NCI-H2171 (cell line): Measurements from ENCODE around the gene XPO6.
"Not testable (repeated sequence)": the region's sequence is repeated elsewhere in the genome, so short reads cannot be mapped to it uniquely, and the experiment has no call there.

ENCODE experiments used
- DNase-seq: peaks from one replicate; lab custom pipeline; 2025; lab: John Stamatoyannopoulos, UW

The XPO6 gene, protein sequence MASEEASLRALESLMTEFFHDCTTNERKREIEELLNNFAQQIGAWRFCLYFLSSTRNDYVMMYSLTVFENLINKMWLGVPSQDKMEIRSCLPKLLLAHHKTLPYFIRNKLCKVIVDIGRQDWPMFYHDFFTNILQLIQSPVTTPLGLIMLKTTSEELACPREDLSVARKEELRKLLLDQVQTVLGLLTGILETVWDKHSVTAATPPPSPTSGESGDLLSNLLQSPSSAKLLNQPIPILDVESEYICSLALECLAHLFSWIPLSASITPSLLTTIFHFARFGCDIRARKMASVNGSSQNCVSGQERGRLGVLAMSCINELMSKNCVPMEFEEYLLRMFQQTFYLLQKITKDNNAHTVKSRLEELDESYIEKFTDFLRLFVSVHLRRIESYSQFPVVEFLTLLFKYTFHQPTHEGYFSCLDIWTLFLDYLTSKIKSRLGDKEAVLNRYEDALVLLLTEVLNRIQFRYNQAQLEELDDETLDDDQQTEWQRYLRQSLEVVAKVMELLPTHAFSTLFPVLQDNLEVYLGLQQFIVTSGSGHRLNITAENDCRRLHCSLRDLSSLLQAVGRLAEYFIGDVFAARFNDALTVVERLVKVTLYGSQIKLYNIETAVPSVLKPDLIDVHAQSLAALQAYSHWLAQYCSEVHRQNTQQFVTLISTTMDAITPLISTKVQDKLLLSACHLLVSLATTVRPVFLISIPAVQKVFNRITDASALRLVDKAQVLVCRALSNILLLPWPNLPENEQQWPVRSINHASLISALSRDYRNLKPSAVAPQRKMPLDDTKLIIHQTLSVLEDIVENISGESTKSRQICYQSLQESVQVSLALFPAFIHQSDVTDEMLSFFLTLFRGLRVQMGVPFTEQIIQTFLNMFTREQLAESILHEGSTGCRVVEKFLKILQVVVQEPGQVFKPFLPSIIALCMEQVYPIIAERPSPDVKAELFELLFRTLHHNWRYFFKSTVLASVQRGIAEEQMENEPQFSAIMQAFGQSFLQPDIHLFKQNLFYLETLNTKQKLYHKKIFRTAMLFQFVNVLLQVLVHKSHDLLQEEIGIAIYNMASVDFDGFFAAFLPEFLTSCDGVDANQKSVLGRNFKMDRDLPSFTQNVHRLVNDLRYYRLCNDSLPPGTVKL

DNA sequence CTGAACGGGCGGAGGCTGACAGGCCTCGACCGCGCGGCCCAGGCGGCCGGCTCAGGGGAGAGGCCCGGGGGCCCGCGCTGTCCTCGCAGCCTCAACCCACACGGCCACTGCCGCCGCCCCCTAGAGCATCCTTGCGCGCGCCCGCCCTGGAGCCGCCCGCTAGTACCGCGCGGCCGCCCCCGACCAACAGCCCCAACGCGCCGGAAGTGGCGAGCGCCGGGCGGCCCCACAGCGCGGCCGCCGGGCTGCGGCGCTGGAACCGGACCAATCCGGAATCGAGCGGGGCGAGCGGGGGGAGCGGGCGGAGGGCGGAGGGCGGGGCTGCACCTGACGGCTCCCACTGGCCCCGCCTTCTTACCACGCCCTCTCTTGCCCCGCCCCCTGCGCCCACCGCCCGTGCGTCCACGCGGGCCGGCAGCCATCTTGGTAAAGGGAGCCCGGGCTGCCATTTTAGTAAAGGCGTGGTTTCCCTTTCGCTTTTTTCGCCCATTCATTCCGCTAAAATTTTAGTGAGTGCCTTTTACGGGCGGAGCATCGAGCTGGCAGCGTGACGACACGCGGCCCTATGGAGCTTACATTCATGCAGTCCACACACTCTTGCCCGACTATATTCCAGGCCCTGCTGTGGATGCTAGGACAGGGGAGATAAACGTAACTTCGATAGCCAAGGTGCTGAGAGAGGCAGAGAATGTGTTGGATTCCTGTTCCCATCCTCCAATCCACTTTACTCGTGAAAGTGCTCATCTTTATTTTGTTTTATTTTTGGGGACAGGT is at the start of gene XPO6:
XPO6 (minus strand) TSS at position 208 of the 774 bp plus-strand sequence. CDS start 597 bp downstream, outside the sequence.
- DNase-seq: peak; percentile 95

- no peak for DNase-seq
Observed at GRCh38 chr16:28260193-28260592, 48.4 kb upstream of the XPO6 start.

DNA sequence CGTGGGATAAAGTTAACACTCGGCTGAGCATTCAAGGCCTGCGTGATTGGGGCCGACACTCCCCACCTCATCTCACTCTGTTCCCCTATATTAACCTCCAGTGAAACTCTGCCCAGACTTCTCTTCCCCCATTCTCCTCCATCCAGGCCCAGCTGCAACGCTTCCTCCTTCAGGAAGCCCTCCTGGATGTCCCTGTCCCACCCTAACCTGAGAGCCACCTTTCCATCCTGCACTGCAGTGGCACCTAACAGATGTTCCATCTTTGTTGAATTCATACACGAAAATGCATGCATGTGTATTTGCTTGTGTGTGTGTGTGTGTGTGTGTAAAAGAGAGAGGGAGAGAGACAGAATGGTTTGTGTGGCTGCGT is 48.0 kb upstream of the XPO6 start:
- DNase-seq: no peak

DNA sequence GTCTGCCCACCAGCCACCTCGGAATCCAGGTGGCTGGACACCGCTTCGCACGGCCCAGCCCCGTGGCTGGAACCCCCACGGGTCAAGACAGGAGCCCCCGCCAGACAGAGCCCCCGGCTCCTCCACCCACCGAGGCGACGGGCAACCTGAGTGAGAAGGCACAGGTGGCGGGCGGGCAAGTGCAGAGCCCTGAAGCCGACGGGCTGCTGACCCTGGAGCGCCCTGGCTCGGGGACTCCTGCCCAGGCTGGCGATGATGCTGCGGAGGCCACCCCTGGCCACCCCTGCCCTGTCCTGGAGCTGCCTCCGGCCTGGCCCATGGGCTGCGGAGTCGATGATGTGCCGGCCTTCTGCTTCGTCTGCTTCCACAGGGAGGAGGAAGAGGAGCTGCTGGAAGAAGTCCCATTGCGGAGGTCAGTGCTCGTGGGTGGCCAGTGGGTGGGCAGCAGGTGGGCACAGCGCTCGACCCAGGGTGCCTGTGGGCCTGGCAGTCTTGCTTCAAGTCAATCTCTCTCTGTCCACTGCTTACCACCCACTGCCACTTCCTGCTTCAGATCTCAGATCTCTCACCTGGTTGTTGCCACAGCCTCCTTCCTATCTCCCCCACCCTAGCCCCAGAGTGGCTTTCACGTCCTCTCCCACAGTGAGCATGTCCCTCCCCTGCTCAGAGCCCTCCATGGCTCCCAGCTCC is 47.5 kb upstream of the XPO6 start:
- DNase-seq: no peak

DNA sequence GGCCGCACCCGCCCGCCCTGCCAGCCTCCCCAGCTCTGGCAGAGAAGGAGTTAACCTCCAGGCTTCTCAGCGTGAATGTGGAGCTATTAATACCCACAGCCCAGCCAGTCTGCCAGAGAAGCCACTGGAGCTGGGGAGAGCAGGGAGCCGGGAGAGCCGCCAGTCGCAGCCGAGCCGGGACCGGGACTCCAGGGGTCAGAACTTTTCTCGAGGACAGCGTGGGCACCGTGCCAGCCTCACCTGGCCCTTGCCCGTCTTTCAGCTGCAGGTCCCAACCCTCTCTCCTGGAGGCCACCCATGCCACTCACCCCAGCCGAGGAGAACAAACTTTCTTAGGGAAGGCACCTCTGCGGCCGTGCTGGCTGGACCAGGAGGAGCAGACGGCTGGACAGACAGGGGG is 46.8 kb upstream of the XPO6 start:
- no peak for DNase-seq

DNA sequence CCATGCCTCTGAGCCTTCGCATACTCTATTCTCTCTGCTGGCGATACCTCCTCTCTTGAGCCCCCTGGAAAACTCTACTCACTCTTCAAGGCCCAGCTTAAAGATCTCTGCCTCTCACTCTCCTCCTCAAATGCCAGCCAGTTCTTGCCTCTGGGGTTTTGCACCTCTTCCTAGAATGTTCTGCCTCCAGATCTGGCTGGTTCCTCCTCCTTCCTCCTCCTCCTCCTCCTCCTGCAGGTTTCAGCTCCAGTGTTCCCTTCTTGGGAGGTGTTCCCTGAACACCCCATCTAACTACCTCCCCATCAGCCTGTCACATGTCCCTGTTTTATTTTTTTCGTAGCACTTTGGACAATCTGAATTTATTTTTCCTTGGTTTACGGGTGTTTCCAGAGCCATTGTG is 45.5 kb upstream of the XPO6 start:
- DNase-seq: no peak

- no peak for DNase-seq
Observed at GRCh38 chr16:28255838-28256237, 44.1 kb upstream of the XPO6 start.

DNA sequence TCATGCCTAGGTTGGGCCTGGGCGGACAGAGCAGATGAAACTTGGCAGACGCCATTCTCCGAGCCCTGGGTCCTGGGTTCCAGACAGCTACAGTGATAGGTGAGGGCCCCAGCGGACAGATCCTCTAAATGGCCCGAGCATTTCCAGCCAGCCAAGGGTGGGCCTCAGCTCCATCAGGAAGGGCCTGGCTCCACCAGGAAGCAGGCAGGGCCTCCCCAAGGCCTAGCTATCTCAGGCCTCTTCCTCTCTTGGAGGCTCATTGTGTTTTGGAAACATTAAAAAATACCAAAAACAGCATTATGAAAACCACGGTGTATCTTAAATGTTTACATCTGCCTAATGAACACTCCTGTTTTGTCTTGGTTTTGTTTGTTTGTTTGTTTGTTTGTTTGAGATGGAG is 42.4 kb upstream of the XPO6 start:
- no peak for DNase-seq

GRCh38 chr16:28250999-28251398 is 39.2 kb upstream of the XPO6 start:
- DNase-seq: no peak

DNA sequence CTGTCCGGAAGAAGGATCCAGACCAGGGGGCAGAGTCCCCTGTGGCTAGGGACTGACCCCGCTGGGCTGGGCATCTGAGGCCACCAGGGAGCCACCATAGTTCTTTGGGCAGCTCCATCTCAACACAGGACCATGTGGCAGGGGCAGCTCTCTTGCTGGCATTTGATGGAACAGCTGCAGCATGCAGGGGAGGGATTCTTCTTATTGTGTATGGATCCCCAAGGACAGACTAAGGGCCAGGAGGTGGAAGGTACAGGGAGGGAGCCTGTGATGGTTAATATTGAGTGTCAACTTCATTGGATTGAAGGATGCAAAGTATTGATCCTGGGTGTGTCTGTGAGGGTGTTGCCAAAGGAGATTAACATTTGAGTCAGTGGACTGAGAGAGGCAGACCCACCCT is 37.7 kb upstream of the XPO6 start:
- DNase-seq: not testable (repeated sequence)

GRCh38 chr16:28241924-28242323 is 30.2 kb upstream of the XPO6 start:
- no peak for DNase-seq

- DNase-seq: no peak
Observed at GRCh38 chr16:28237754-28238357, 26.1 kb upstream of the XPO6 start.

- no peak for DNase-seq
Observed at GRCh38 chr16:28231763-28232162, 20.0 kb upstream of the XPO6 start.

DNA sequence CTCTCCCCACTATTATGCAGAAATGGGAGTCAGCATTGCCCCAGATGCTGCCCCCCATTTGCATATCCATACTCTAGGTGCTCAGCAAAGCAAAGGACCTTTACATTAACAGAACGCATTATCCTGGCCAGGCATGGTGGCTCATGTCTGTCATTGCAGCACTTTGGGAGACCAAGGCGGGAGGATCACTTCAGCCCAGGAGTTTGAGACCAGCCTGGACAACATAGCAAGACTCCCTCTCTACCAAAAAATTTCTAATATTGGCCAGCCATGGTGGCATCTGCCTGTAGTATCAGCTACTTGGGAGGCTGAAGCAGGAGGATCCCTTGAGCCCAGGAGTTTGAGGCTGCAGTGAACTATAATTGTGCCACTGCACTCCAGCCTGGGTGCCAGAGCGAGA is 12.1 kb upstream of the XPO6 start:
- not testable (repeated sequence) for DNase-seq

DNA sequence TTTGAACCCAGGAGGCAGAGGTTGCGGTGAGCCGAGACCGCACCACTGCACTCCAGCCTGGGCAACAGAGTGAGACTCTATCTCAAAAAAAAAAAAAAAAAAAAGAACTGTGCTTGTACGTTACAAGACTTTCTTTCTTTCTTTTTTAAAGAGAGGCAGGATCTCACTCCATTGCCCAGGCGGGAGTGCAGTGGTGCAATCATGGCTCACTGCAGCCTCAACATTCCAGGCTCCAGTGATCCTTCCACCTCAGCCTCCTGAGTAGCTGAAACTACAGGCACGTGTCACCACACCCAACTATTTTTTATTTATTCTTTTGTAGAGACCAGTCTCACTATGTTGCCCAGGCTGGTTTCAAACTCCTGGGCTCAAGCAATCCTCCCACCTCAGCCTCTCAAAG is 8.0 kb upstream of the XPO6 start:
- DNase-seq: not testable (repeated sequence)

GRCh38 chr16:28219282-28219681 is 7.5 kb upstream of the XPO6 start:
- DNase-seq: no peak

DNA sequence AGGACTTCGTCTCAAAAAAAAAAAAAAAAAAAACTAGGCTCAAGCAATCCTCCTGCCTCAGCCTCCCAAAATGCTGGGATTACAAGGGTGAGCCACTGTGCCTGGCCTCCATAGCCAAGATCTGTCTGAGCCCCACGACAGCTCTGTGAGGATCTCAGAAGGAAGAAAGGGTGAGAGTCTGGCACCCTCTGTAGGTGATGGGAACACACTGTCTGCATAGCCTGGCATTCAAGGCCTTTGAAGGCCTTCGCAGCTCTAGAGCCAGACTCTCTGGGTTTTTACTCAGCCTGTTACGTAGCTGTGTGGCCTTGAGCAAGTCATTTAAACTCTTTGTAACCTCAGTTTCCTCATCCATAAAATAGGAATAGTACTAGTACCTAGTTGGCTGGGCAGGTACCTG is 6.3 kb upstream of the XPO6 start:
- no peak for DNase-seq

DNA sequence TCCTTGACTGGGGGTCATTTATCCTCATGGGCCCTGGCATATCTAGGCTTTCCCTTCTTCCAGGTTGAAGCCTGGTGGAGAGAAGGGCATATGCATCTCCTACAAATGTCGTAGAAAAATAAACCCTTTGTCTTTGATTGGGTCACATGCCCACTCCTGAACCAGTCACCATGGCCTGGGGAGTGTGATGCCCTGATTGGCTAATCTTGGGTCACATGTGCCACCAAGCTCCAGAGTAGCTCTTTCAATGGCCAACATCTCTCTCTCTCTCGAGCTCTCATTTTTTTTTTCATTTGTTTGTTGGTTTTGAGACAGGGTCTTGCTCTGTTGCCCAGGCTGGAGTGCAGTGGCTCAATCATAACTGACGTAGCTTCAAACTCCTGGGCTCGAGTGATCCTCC is 5.6 kb upstream of the XPO6 start:
- DNase-seq: no peak

GRCh38 chr16:28213396-28213795 is 1.6 kb upstream of the XPO6 start:
- DNase-seq: no peak

- DNase-seq: no peak
Observed at GRCh38 chr16:28212532-28212873, 738 bp upstream of the XPO6 start.

DNA sequence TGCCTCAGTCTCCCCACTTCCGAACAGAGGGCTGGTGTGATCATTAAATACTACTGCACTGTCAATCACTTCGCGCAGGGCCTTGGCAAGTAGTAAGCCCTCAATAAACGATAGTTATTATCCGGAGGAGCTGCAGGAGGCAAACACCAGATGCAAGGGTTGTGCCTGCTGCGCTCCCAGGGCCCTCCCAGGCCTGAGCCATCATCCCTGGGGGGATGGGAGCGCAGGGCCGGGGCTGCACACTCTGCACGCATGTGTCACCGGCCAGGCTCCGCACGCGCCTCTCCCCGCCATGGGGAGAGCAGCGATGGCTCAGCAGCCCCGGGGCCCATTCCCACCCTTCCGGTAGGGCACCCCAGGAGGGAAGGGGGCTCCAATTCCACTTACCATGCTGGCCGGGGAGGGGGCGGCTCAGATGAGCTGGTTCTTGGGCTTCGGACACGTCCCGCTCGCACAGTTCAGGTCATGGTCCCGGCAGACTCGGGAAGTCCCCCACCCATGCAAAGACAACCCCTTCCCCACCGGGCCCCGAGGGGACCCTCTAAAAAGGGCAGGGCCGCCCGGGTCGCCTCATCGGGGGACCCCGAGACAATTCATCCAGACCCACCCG is 681 bp downstream of the XPO6 start:
- DNase-seq: peak; percentile 67
